ENCODE data around the gene CITED1. TPM values are rescaled to one million over a fixed set of nuclear protein-coding genes. Genes with fewer than 3 reads are reported as not detected.

Gene CITED1
- total RNA-seq, 4 donors from 2014 or later: 14.5 TPM; not detected in 3

GRCh38 chrX:72255864-72256263, 49.9 kb downstream of the CITED1 start:
- Histone ChIP-seq H3K4me3 (no peak overlapping the region), H3K27me3 (peaks cover 0 to 8% of the 10 kb centered on the region in 2 donors), H3K4me1 (no peaks in the 10 kb centered on the region), H3K36me3 (no peaks in the 10 kb centered on the region), H3K27ac (no peak overlapping the region), H3K9me3 (no peaks in the 10 kb centered on the region)
- intact Hi-C loops (cut with DNase I; ENCODE audit: low total_unique reads): no loop called here
- TF ChIP-seq CTCF (IDR thresholded peaks at IDR 0.05): no peak
- no peak for TF ChIP-seq POLR2A (IDR thresholded peaks at IDR 0.05)
- no peak for DNase-seq

GRCh38 chrX:72255445-72255844, 50.3 kb downstream of the CITED1 start:
- DNase-seq: no peak
- Histone ChIP-seq H3K4me3 (no peak overlapping the region), H3K27me3 (peaks cover 0 to 8% of the 10 kb centered on the region in 2 donors), H3K36me3 (no peaks in the 10 kb centered on the region), H3K27ac (no peak overlapping the region), H3K4me1 (no peaks in the 10 kb centered on the region), H3K9me3 (no peaks in the 10 kb centered on the region)
- TF ChIP-seq POLR2A (IDR thresholded peaks at IDR 0.05): no peak
- no peak for TF ChIP-seq CTCF (IDR thresholded peaks at IDR 0.05)
- intact Hi-C loops (cut with DNase I; ENCODE audit: low total_unique reads): no loop called here

- no peak overlapping the region for H3K27ac ChIP-seq
- no peak overlapping the region for H3K4me3 ChIP-seq
- no peaks in the 10 kb centered on the region for H3K36me3 ChIP-seq
- TF ChIP-seq POLR2A (IDR thresholded peaks at IDR 0.05): no peak
- no peak for TF ChIP-seq CTCF (IDR thresholded peaks at IDR 0.05)
- no peak for DNase-seq
- peaks cover 0 to 8% of the 10 kb centered on the region in 2 donors for H3K27me3 ChIP-seq
- no peaks in the 10 kb centered on the region for H3K4me1 ChIP-seq
- intact Hi-C loops (cut with DNase I; ENCODE audit: low total_unique reads): no loop called here
- H3K9me3 ChIP-seq: no peaks in the 10 kb centered on the region
Measured at GRCh38 chrX:72254816-72255215, 50.9 kb downstream of the CITED1 start.

GRCh38 chrX:72253686-72254085, 52.0 kb downstream of the CITED1 start:
- H3K9me3 ChIP-seq: no peaks in the 10 kb centered on the region

More at GRCh38 chrX:72253686-72254085, 52.0 kb downstream of the CITED1 start:
- Histone ChIP-seq H3K36me3 (no peaks in the 10 kb centered on the region), H3K27ac (no peak overlapping the region), H3K27me3 (peaks cover 0 to 8% of the 10 kb centered on the region in 2 donors), H3K4me1 (no peaks in the 10 kb centered on the region), H3K4me3 (no peak overlapping the region)
- no peak for TF ChIP-seq POLR2A (IDR thresholded peaks at IDR 0.05)
- no peak for TF ChIP-seq CTCF (IDR thresholded peaks at IDR 0.05)
- intact Hi-C loops (cut with DNase I; ENCODE audit: low total_unique reads): no loop called here
- no peak for DNase-seq

Small RNA genes within 50 kb of the gene (small RNA-seq; reads per million reads assigned to genes)
- not detected for gene RF00019

Other genes starting within 250 kb of the CITED1 start
- 10 to 100 TPM in 1 of 4 donors, 1 to 10 TPM in 3; 2.3 to 23.3 (median 6.1) TPM for gene RTL5, start 174.0 kb downstream of the CITED1 start, total RNA-seq
- 10 to 100 TPM in 1 of 4 donors, 1 to 10 TPM in 2, not detected in 1; 1.3 to 15.0 (median 8.2) TPM for gene PIN4, start 124.2 kb downstream of the CITED1 start, total RNA-seq
- 1 to 10 TPM in 1 of 4 donors, under 1 TPM in 3; 0.26 to 3.5 (median 0.41) TPM for gene ERCC6L, start 66.9 kb downstream of the CITED1 start, total RNA-seq
- gene RPS4X, start 28.7 kb downstream of the CITED1 start, total RNA-seq: 1,000 to 10,000 TPM; 1,378 to 1,765 (median 1,533) TPM